Stimulated activated CD4-positive, alpha-beta T cell treated with anti-CD3 and anti-CD28 coated beads, Interleukin-15, amount 100 ng/mL, for 24 hours (primary cell): Measurements from ENCODE around the gene PCDH19.
A peak's percentile ranks its signal among the peaks of the same experiment; 100 is the strongest.
"Not testable (repeated sequence)": the region's sequence is repeated elsewhere in the genome, so short reads cannot be mapped to it uniquely, and the experiment has no call there.

Source experiments
- DNase-seq: peaks from one replicate; pipeline ENCODE4 v3.0.0-alpha.2; 2020

PCDH19 gene

GRCh38 chrX:100409610-100410590, at the start of gene PCDH19:
PCDH19 (minus strand) TSS chrX:100410273; CDS start chrX:100408597, 1,676 bp downstream.
- peak; percentile 61 for DNase-seq

- no peak for DNase-seq
Observed at GRCh38 chrX:100449696-100450608, 39.9 kb upstream of the PCDH19 start.

- peak; percentile 30 for DNase-seq
Observed at GRCh38 chrX:100447655-100448397, 37.8 kb upstream of the PCDH19 start.

GRCh38 chrX:100445593-100445992, 35.5 kb upstream of the PCDH19 start:
- no peak for DNase-seq

- not testable (repeated sequence) for DNase-seq
Observed at GRCh38 chrX:100441321-100441720, 31.2 kb upstream of the PCDH19 start.

GRCh38 chrX:100440006-100440405, 29.9 kb upstream of the PCDH19 start:
- DNase-seq = no peak

- no peak for DNase-seq
Observed at GRCh38 chrX:100435726-100436125, 25.7 kb upstream of the PCDH19 start.

- no peak for DNase-seq
Observed at GRCh38 chrX:100424012-100424411, 13.9 kb upstream of the PCDH19 start.

- DNase-seq = no peak
Observed at GRCh38 chrX:100418556-100418955, 8.5 kb upstream of the PCDH19 start.

GRCh38 chrX:100417681-100418080, 7.6 kb upstream of the PCDH19 start:
- no peak for DNase-seq

GRCh38 chrX:100413229-100413628, 3.2 kb upstream of the PCDH19 start:
- DNase-seq = peak; percentile 43

- DNase-seq = no peak
Observed at GRCh38 chrX:100411802-100412715, 2.0 kb upstream of the PCDH19 start.

GRCh38 chrX:100410901-100411801, 1.1 kb upstream of the PCDH19 start:
- peak; percentile 5 for DNase-seq

- no peak for DNase-seq
Observed at GRCh38 chrX:100408713-100409609, 1.1 kb downstream of the PCDH19 start.

GRCh38 chrX:100407784-100408712, 2.0 kb downstream of the PCDH19 start:
- DNase-seq = no peak

- DNase-seq = no peak
Observed at GRCh38 chrX:100407147-100407783, 2.8 kb downstream of the PCDH19 start.

GRCh38 chrX:100405424-100405823, 4.6 kb downstream of the PCDH19 start:
- DNase-seq = no peak

- DNase-seq = no peak
Observed at GRCh38 chrX:100404851-100405250, 5.2 kb downstream of the PCDH19 start.
